Stimulated activated CD4-positive, alpha-beta T cell treated with anti-CD3 and anti-CD28 coated beads, TNF-alpha, amount 100 ng/mL, for 48 hours (primary cell): Measurements from ENCODE around the gene TIMM17A.
"Not testable (repeated sequence)": the region's sequence is repeated elsewhere in the genome, so short reads cannot be mapped to it uniquely, and the experiment has no call there.

ENCODE experiments used
- DNase-seq, 3 donors: peaks; one replicate each; pipeline ENCODE4 v3.0.0-alpha.2; 2020; ENCODE audit warnings: low read depth in 3 of 3

Gene TIMM17A

GRCh38 chr1:202016022-202016810 lies 60.9 kb downstream of the TIMM17A start:
- no peak for DNase-seq

- no peak for DNase-seq
These were observed 61.8 kb downstream of the TIMM17A start for GRCh38 chr1:202016811-202017748.

GRCh38 chr1:202017749-202018467 lies 62.6 kb downstream of the TIMM17A start:
- no peak for DNase-seq

GRCh38 chr1:202018468-202019234 lies 63.3 kb downstream of the TIMM17A start:
- DNase-seq = no peak

GRCh38 chr1:202019235-202019558 lies 63.9 kb downstream of the TIMM17A start:
- not testable (repeated sequence) for DNase-seq
